Measurements from ENCODE around the gene CAPS2. TPM values are rescaled to one million over a fixed set of nuclear protein-coding genes. Genes with fewer than 3 reads are reported as not detected.

Gene CAPS2
- total and polyA plus RNA-seq, 9 of the 15 experiments (the other 6 are each of a cell fraction or from before 2014, with no cell fraction given): 0.10 to 0.82 (median 0.47) TPM; not detected in 1

GRCh38 chr12:75322464-75322863, 7.7 kb downstream of the CAPS2 start:
- H3K4me2 ChIP-seq (ENCODE audit: insufficient read depth, low read length): no peak overlapping the region
- no peaks in the 10 kb centered on the region for H4K20me1 ChIP-seq (replicated peaks; ENCODE audit: control insufficient read depth, insufficient read depth, low read length)
- FAIRE-seq: no peak
- no peak overlapping the region for H2AFZ ChIP-seq (ENCODE audit: low read depth, low read length)
- H3K36me3 ChIP-seq (ENCODE audit: control insufficient read depth, insufficient read depth, low read length): no peaks in the 10 kb centered on the region
- H3K27me3 ChIP-seq (ENCODE audit: control insufficient read depth in 2 of 2, insufficient read depth in 2 of 2, low read length in 2 of 2): no peaks in the 10 kb centered on the region
- H3K79me2 ChIP-seq (ENCODE audit: control insufficient read depth, insufficient read depth, low read length): no peaks in the 10 kb centered on the region
- no peak overlapping the region for H3K9ac ChIP-seq (ENCODE audit: insufficient read depth in 1 of 2, low read depth in 2 of 2, low read length in 2 of 2)
- no TSS peak for BruUV-seq (replicated peaks)
- no peak overlapping the region for H3K27ac ChIP-seq (ENCODE audit: extremely low read depth, low read depth, low read length)
- ChIA-PET CTCF (ENCODE audit: low intra/inter-chr PET ratio) (no interaction called here), POLR2A (no interaction called here)
- DNase-seq (ENCODE audit: extremely low read depth in 1 of 4, low spot score in 3 of 4): no peak
- ATAC-seq: no peak
- in situ Hi-C loops (cut with MboI) (loop anchor here (10.0 kb wide), 1 partner anchor 1022 kb away; the partner anchor contains the start of gene BBS10), intact Hi-C loops (cut with micrococcal nuclease) (no loop called here)
- H3K9me1 ChIP-seq (ENCODE audit: control insufficient read depth, insufficient read depth, low read length): no peaks in the 10 kb centered on the region
- no peaks in the 10 kb centered on the region for H3K9me3 ChIP-seq (replicated peaks; ENCODE audit: control insufficient read depth, insufficient read depth, low read depth, low read length)
- 0% methylated on average over 1 of the region's 1 CpG for WGBS (ENCODE audit: insufficient coverage, low coverage, missing lambda C conversion rate)
- no peaks in the 10 kb centered on the region for H3K4me1 ChIP-seq (replicated peaks in 1 of 2; ENCODE audit: control insufficient read depth in 2 of 2, insufficient read depth in 2 of 2, low read length in 2 of 2)
- H3K4me3 ChIP-seq: no peak overlapping the region
- TF ChIP-seq ZNF239 (CRISPR knock-in tag; IDR thresholded peaks at IDR 0.05) (no peak), MLX (CRISPR knock-in tag; conservative IDR thresholded peaks at IDR 0.05) (no peak), RBBP5 (IDR thresholded peaks at IDR 0.05; ENCODE audit: borderline replicate concordance, insufficient read depth, low read length, poor library complexity, severe bottlenecking) (no peak), TCF7 (IDR thresholded peaks at IDR 0.05; ENCODE audit: borderline replicate concordance) (no peak), CHD1 (IDR thresholded peaks at IDR 0.05; ENCODE audit: low read length) (no peak), FOSL1 (tag; conservative IDR thresholded peaks at IDR 0.05) (no peak), POU5F1 (IDR thresholded peaks at IDR 0.05; ENCODE audit: borderline replicate concordance, low read depth, low read length, partially characterized antibody) (no peak), TCF3 (CRISPR knock-in tag; IDR thresholded peaks at IDR 0.05) (no peak), ZNF551 (CRISPR knock-in tag; IDR thresholded peaks at IDR 0.05) (no peak), ZNF436 (CRISPR knock-in tag; IDR thresholded peaks at IDR 0.05) (no peak)
